GM19239 (cell line): Measurements from ENCODE around the gene GRK4.

Experiments used
- DNase-seq: peaks from one replicate; pipeline ENCODE4 v3.0.0; 2011; ENCODE audit warnings: low spot score; ENCODE audit not compliant: insufficient read length
- FAIRE-seq: peaks from 2 replicates; lab custom pipeline; 2011; peaks lifted over from hg19 to GRCh38; lab: Jason Lieb, UNC

Gene GRK4

GRCh38 chr4:3054169-3054759, 90.9 kb downstream of the GRK4 start:
- no peak for FAIRE-seq
- DNase-seq: no peak

- FAIRE-seq: no peak
- no peak for DNase-seq
Observed at GRCh38 chr4:3059943-3060342, 96.6 kb downstream of the GRK4 start.

DNA sequence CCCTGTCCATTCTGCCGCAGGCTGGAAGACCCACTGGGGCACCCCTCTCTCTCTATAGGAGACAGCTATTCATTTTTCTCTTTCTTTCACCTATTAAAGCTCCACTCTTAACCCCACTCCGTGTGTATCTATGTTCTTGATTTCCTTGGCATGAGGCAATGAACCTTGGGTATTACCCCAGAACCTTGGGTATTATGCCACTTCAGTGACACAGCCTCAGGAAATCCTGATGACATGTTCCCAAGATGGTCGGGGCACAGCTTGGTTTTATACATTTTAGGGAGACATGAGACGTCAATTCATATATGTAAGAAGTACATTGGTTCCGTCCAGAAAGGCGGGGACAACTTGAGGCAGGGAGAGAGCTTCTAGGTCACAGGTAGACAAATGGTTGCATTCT, 97.6 kb downstream of the GRK4 start:
- FAIRE-seq: no peak
- DNase-seq: no peak

- DNase-seq (no peak), FAIRE-seq (no peak)
Observed at GRCh38 chr4:3062471-3062870, 99.1 kb downstream of the GRK4 start.

DNA sequence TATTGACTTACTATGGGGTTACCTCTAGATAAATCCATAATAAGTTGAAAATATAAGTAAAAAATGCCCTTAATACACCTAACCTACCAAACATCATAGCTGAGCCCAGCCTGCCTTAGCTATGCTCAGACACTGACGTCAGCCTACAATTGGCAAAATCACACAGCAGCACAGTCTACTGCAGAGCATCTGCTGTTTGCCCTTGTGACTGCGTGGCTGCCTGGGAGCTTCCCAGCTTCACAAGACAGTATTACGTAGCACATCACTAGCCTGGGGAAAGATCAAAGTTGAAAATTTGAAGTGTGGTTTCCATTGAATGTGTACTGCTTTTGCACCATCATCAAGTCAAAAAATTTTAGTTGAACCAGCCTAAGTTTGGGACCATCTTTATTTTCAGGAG, 102.2 kb downstream of the GRK4 start:
- DNase-seq: no peak

GRCh38 chr4:3066836-3067400, 103.5 kb downstream of the GRK4 start:
- FAIRE-seq: no peak
- DNase-seq: no peak

More for the DNA sequence above, 102.2 kb downstream of the GRK4 start:
- no peak for FAIRE-seq

DNA sequence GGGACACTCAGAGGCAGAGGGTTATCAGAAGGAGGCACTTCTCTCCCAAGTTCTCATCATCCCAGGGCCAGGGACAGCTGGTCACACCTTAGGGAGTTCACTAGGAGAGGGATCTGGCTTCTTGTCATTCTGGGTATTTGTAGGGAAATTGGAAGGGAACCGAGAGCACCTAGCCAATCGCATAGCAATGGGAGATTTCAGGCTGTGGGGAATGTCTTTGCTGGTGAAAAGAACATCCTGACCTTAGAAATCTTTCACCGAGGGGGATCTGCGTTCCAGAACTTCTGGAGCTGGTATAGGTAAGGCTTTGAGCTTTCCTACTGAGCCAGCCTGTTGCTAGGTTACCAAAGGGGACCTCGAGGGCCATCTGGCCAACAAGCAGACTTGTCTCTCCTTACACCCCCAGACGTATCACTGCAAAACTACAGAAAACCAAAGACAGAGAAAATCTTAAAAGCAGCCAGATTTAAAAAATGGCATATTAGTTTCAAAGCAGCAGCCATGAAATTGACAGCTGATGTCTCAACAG, 104.2 kb downstream of the GRK4 start:
- FAIRE-seq: no peak
- DNase-seq: no peak

- no peak for FAIRE-seq
- DNase-seq: no peak
Observed at GRCh38 chr4:3069661-3070199, 106.4 kb downstream of the GRK4 start.

DNA sequence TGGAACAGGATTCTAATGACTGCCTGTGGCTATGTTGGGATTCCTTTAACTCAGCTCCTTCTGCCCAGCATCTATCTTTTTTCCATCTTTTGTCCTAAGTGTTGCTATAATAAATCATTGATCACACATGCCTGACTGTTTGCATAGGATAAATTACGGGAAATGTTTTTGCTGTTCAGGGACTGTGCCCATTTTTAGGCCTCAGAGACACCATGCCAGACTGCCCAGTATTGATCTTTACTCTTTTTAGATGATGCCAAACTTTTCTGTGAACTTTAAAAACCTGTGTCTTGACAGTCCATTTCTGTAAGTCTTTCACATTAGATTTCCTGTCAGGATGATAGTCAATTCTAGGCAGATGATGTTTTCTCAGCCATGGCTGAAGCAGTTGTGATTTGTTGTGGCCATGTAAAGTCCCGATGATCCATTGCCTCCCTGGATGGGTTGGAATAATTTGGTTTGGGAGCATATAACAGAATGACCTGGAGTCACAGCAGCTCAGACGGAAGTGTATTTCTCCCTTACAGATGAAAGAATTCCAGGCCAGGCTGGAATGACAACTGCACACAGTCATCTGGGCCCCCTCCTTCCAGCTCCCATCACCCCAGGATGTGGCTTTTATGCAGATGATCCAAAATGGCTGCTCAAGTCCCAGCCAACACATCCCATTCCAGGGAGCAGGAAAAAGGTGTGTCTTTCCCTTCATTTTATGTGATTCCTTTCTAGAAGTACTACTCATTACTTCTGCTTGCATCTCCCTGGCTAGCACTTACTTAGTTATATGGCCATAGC, 107.5 kb downstream of the GRK4 start:
- DNase-seq (no peak), FAIRE-seq (no peak)

DNA sequence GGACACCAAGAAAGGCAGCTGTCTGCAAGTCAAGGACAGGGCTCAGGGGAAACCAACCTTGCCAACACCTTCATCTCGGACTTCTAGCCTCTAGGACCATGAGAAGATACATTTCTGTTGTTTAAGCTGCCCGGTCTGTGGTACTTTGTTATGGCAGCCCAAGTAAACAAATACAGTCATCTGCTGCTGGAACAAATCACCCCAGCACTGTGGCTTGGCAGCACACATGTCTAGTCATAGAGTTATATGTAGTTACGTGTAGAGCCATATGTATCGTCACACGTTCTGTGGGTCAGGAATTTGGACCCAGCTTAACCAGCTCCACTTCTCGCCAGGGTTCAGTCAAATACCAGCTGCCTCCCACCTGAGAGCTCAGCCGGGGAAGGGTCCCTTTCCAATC, 108.4 kb downstream of the GRK4 start:
- FAIRE-seq (no peak), DNase-seq (no peak)

GRCh38 chr4:3073158-3074077, 110.0 kb downstream of the GRK4 start:
- DNase-seq (no peak), FAIRE-seq (peak; percentile 14)

DNA sequence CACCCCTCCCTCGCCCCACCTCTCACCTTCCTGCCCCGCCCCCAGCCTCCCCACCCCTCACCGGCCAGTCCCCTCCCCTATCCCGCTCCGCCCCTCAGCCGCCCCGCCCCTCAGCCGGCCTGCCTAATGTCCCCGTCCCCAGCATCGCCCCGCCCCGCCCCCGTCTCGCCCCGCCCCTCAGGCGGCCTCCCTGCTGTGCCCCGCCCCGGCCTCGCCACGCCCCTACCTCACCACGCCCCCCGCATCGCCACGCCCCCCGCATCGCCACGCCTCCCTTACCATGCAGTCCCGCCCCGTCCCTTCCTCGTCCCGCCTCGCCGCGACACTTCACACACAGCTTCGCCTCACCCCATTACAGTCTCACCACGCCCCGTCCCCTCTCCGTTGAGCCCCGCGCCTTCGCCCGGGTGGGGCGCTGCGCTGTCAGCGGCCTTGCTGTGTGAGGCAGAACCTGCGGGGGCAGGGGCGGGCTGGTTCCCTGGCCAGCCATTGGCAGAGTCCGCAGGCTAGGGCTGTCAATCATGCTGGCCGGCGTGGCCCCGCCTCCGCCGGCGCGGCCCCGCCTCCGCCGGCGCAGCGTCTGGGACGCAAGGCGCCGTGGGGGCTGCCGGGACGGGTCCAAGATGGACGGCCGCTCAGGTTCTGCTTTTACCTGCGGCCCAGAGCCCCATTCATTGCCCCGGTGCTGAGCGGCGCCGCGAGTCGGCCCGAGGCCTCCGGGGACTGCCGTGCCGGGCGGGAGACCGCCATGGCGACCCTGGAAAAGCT, 110.9 kb downstream of the GRK4 start, which contains the start of the genes HTT and HTT-AS:
Gene HTT, plus strand, starts transcription at position 604 of the 768 bp plus-strand sequence. Its CDS starts 145 bp downstream, at position 749.
Gene HTT-AS, minus strand, starts transcription at position 461 of the 768 bp plus-strand sequence.
- peak; percentile 84 for FAIRE-seq
- peak; percentile 82 for DNase-seq

- no peak for DNase-seq
- peak; percentile 84 for FAIRE-seq
Observed at GRCh38 chr4:3074846-3075651, 111.7 kb downstream of the GRK4 start.

GRCh38 chr4:3075652-3075981, 112.2 kb downstream of the GRK4 start:
- FAIRE-seq (peak; percentile 60), DNase-seq (no peak)

DNA sequence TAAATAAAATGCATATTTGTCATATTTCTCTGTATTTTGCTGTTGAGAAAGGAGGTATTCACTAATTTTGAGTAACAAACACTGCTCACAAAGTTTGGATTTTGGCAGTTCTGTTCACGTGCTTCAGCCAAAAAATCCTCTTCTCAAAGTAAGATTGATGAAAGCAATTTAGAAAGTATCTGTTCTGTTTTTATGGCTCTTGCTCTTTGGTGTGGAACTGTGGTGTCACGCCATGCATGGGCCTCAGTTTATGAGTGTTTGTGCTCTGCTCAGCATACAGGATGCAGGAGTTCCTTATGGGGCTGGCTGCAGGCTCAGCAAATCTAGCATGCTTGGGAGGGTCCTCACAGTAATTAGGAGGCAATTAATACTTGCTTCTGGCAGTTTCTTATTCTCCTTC, 114.4 kb downstream of the GRK4 start:
- DNase-seq (peak; percentile 41), FAIRE-seq (peak; percentile 84)

DNA sequence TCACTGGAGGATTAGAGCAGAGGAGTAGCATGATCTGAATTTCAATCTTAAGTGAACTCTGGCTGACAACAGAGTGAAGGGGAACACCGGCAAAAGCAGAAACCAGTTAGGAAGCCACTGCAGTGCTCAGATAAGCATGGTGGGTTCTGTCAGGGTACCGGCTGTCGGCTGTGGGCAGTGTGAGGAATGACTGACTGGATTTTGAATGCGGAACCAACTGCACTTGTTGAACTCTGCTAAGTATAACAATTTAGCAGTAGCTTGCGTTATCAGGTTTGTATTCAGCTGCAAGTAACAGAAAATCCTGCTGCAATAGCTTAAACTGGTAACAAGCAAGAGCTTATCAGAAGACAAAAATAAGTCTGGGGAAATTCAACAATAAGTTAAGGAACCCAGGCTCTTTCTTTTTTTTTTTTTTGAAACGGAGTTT, 116.3 kb downstream of the GRK4 start:
- peak; percentile 44 for FAIRE-seq
- no peak for DNase-seq

DNA sequence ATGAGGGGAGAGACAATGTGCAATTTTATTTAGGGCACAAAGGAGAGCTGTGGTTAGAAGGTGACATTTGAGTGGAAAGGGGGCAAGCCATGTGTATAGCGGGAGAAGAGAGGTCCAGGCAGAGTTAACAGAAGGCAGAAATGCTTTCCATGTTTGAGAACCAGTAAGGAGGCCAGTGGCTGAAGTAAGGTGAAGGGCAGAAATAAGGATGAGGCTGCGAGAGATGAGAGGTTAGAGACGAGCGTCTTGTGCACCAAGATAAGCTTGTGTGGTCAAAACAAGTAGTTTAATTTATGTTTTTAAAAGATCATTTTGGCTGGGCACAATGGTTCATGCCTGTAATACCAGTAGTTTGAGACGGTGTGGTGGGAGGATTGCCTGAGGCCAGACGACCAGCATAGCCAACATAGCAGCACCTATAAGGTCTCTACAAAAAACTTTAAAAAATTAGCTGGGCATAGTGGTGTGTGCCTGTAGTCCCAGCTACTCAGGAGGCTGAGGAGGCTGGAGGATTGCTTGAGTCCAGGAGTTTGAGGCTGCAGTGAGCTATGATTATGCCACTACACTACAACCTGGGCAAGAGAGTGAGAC, 119.6 kb downstream of the GRK4 start:
- DNase-seq: no peak
- no peak for FAIRE-seq

DNA sequence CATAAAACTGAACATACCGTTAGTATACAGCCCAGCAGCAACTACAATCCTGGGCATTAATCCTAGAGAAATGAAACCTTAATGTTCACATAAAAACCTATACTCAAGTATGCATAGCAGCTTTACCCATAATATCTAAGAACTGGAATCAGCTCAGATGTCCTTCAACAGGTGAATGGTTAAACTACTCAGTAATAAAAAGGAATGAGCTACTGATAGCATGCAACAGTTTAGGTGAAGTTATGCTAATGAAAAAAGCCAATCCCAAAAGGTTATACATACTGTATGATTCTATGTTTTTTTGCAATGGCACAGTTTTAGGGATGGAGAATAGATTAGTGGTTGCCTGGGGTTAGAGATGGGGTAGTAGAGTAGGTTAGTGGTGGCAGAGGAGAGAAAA, 120.4 kb downstream of the GRK4 start:
- FAIRE-seq: no peak

More for the DNA sequence above, 120.4 kb downstream of the GRK4 start:
- no peak for DNase-seq
